Stimulated activated CD8-positive, alpha-beta memory T cell treated with anti-CD3 and anti-CD28 coated beads, Interleukin-15, amount 100 ng/mL, for 24 hours (primary cell): ENCODE measurements around the gene HMG20A.

Source experiments
- DNase-seq: peaks from one replicate; pipeline ENCODE4 v3.0.0-alpha.2; 2020; ENCODE audit warnings: low read depth

The HMG20A gene

GRCh38 chr15:77500989-77501388 lies 80.3 kb downstream of the HMG20A start:
- DNase-seq = no peak

GRCh38 chr15:77502379-77503095 lies 81.8 kb downstream of the HMG20A start:
- no peak for DNase-seq

GRCh38 chr15:77503240-77503639 lies 82.6 kb downstream of the HMG20A start:
- DNase-seq = no peak

- DNase-seq = no peak
These were observed 83.1 kb downstream of the HMG20A start for GRCh38 chr15:77503764-77504163.

- DNase-seq = no peak
These were observed 83.6 kb downstream of the HMG20A start for GRCh38 chr15:77504306-77504705.

GRCh38 chr15:77504871-77505270 lies 84.2 kb downstream of the HMG20A start:
- no peak for DNase-seq

GRCh38 chr15:77505556-77505955 lies 84.9 kb downstream of the HMG20A start:
- no peak for DNase-seq

GRCh38 chr15:77506311-77507142 lies 85.8 kb downstream of the HMG20A start:
- DNase-seq = no peak

GRCh38 chr15:77507143-77507897 lies 86.6 kb downstream of the HMG20A start:
- DNase-seq = no peak

- no peak for DNase-seq
These were observed 87.2 kb downstream of the HMG20A start for GRCh38 chr15:77507911-77508310.

GRCh38 chr15:77508541-77509243 lies 88.0 kb downstream of the HMG20A start:
- no peak for DNase-seq

GRCh38 chr15:77510066-77511057 lies 89.7 kb downstream of the HMG20A start:
- DNase-seq = no peak

- no peak for DNase-seq
These were observed 91.2 kb downstream of the HMG20A start for GRCh38 chr15:77511869-77512268.

- DNase-seq = no peak
These were observed 92.5 kb downstream of the HMG20A start for GRCh38 chr15:77513226-77513625.

GRCh38 chr15:77514641-77515402 lies 94.1 kb downstream of the HMG20A start:
- DNase-seq = no peak

GRCh38 chr15:77515613-77516012 lies 94.9 kb downstream of the HMG20A start:
- DNase-seq = no peak

- DNase-seq = no peak
These were observed 95.4 kb downstream of the HMG20A start for GRCh38 chr15:77516076-77516475.

- DNase-seq = no peak
These were observed 96.1 kb downstream of the HMG20A start for GRCh38 chr15:77516786-77517185.

GRCh38 chr15:77517579-77517978 lies 96.9 kb downstream of the HMG20A start:
- DNase-seq = no peak

GRCh38 chr15:77518458-77518857 lies 97.8 kb downstream of the HMG20A start:
- DNase-seq = no peak
